ENCODE results near the gene CIDEB.
A peak's percentile ranks its signal among the peaks of the same experiment; 100 is the strongest.
"Not testable (repeated sequence)": the region's sequence is repeated elsewhere in the genome, so short reads cannot be mapped to it uniquely, and the experiment has no call there.

Gene CIDEB, protein sequence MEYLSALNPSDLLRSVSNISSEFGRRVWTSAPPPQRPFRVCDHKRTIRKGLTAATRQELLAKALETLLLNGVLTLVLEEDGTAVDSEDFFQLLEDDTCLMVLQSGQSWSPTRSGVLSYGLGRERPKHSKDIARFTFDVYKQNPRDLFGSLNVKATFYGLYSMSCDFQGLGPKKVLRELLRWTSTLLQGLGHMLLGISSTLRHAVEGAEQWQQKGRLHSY

DNA sequence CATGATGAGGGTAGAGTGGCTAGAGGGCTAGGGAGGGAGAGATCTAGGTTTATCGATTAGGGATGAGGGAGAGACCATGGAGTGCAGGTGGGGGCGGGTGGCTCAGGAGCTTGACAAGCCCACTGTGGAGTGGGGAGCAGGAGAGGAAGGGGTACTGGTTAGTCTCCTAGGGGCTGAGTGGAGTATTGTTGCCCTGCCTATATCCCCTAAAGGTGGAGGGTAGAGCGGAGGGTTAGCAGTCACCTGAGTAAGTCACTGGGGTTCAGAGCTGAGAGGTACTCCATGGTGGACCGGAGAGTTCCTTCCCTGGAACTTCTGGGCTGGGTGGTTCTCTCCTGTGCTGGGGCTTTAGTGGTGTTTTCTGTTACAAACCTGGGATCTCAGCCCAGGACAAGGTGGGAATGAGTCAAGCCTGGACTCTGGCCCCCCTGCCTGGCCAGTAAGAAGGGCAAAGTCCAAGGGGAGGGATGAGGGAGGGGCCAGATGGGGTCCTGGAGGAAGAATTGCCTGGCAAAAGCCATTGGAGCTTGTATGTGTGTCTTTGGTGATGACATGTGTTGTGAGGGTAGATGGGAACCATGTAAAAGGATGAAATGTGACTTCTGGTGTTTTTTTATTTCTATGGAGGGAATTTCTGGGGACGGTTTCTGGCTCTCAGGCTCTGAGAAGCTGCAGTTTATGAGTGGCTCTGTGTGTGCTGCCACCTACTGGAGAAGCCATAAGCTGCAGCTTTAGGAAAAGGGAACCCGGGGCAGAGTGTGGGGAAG lies at the start of gene CIDEB:
Gene CIDEB, minus strand, starts transcription at position 403 of the 767 bp plus-strand sequence. Its CDS starts 119 bp downstream, at position 284.
- peak; percentile 82 to 95 for DNase-seq

DNA sequence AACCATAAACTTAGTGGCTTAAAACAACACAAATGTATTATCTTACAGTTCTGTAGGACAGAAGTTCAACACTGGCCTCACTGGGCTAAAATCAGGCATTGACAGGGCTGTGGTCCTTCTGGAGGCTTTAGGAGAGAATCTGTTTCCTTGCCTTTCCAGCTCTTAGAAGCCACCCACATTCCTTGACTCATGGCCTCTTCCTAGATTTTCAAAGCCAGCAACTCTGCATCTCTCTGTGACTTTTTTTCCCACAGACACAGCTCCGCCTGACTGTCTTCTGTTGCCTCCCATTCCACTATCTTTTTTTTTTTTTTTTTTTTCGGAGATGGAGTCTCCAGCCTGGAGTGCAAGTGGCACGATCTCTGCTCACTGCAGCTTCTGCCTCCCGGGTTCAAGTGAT lies 48.4 kb upstream of the CIDEB start:
- DNase-seq, result no peak

DNA sequence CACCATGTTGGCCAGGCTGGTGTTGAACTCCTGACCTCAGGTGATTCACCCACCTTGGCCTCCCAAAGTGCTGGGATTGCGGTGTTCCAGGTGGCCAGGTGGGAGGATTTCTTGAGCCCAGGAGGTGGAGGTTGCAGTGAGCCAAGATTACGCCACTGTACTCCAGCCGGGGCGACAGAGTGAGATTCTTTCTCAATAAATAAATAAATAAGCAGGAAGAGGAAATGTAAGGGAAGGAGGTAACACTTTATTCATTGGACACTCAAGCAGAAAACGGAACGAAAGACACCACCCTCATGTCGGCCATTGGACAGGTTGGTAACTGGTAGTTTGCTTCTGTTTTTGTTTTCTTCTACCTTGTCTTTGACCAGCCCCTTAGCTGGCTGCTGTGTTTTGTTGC lies 47.2 kb upstream of the CIDEB start:
- DNase-seq, result no peak

DNA sequence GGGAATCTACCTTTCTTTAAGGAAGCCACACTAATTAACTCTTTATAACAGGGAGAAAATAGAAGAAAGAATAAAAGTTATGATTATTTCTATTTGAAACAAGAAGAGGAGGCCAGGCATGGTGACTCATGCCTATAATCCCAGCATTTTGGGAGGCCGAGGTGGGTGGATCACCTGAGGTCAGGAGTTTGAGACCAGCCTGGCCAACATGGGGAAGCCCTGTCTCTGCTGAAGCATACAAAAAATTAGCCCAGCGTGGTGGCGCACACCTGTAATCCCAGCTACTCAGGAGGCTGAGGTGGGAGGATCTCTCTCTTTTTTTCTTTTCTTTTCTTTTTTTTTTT lies 46.7 kb upstream of the CIDEB start:
- not testable (repeated sequence) for DNase-seq

DNA sequence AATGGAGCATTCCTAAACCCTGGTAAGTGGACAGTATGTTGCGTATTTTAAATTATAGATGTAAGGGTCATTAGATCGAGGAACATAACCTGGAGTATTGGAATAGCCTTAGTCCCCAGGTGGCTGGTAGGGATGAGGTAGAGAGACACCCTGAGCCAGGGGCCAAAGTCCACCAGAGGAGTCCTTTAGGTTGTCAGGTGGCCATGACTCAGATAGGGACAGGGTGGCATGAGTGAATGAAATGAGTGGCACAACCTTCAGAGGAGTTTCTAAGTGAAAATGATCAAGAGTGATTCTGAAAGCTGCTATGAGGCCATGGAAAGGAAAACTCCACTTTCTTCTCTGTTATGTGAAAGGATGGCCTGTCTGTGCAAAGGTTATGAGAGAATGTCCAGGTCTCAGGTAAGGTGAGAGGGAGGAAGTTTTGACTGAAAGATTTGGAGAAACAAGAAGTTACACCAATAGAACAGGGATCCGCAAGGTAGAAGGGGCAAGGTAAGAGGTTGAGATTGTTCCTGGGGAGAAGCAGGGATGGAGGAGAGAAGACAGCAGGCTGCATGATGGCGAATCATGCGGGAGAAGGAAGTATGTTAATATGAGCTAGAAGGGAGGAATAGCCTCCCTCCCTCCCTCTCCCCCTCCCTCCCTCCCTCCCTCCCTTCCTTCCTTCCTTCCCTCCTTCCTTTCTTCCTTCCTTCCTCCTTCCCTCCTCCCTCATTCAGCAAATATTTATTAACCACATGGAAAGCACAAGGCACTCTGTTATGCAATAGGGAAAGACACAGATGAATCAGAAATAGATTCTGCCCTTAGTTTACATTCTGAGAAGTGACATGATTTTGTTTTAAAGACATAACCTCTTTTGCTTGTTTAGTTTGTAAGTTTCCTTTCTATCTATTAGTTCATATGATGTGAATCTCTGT lies 46.0 kb upstream of the CIDEB start:
- DNase-seq, result peak; percentile 51 to 58

DNA sequence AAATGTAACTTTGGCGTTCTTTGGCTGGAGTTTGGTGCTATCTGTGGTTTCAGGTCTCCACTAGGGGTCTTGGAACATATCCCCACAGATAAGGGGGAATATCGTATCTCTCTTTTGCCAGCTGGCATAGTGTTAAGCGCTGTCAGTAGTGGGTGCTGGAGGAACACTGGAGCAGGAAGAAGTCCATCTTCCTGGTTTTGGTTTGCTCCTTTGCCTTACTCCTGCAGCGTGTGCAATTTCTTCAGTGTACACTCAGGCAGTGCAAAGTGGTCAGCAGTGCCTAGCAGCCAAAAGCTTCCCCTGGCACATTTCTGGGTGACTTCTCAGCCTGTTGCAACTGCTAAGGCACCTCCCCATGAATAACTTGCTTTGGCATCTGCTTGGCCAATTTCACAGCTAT lies 43.7 kb upstream of the CIDEB start:
- DNase-seq, result peak in 1 of 2 donors; percentile 25

DNA sequence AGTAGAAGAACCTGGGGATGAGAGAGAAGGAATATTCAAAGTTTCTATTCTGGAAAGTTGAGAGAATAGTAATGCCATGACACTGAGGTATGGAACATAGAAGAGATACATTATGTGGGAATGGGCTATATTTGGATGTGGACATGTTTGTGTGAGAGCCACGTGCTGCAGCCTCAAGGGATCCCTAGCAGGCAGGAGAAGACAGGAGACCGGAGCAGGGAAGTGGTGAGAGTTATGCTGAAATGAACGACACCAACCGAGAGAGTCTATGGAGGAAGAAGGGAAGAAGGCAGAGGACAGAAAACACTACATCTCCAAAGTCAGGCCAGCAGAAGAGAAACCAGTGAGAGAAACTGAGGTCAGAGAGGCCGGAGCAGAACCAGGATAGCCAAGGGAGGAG lies 42.0 kb upstream of the CIDEB start:
- no peak for DNase-seq

DNA sequence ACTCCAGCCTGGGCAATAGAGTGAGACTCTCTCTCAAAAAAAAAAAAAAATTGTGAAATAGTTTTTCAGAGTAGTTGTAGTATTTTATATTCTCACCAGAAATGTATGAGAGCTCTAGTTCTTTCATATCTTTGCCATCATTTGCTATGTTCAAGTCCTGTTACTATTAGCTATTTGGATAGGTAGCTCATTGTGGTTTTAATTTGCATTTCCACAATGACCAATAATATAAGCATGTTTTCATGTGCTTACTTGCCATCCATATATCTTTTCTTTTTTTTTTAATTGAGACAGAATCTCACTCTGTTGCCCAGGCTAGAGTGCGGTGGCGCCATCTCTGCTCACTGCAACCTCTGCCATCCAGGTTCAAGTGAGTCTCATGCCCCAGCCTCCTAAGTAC lies 40.4 kb upstream of the CIDEB start:
- DNase-seq, result no peak

DNA sequence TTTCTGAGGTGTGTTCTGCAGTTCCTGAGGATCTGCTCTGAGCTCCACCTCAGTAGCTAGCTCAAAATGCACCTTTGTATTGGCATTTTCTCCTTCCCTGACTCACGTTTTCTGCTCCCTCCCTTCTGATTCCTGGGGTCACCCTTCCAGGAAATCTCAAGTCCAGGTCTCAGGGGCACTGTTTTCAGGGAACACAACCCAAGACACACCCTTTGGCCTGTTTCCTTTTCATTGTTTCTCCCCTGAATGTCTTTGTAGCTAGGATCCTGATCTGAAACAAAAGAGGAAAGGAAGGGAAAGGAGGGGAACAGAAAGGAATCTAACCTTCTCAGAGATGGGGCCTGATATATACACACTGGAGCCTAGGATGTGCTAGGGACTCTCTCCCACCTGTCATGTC lies 39.4 kb upstream of the CIDEB start:
- DNase-seq, result no peak

DNA sequence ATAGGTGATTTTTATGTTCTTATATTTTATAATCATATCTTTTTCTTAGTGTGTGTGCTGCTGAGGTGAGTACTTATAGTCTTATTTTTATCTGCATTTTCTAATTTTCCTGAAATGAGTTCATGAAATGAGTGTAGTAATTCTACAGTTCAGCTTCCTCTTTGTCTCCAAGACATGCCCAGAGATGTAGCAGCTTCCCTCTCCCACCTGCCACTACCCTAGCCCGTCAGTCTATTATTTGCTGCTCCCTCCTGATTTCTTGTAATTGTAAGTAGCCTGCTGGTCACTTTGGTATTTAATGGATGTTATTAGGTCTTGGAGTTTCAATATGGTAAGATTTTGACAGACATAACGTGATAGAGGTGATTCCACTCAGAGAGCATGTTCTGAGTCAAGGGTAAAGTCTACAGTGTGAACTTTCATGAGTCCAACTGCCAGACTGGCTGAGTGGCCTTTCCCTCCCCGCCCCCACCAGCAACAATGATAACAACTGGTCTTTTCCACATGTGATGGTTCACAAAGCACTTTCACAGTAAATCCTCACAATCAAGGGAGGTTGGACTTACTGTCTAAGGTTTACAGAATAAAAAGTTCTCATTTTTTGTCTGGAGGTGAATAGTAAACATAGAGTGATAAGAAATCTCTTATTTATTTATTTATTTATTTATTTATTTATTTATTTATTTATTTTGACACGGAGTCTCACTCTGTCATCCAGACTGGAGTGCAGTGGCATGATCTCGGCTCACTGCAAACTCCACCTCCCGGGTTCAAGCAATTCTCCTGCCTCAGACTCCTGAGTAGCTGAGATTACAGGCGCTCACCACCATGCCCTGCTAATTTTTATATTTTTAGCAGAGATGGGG lies 36.3 kb upstream of the CIDEB start:
- DNase-seq, result no peak

DNA sequence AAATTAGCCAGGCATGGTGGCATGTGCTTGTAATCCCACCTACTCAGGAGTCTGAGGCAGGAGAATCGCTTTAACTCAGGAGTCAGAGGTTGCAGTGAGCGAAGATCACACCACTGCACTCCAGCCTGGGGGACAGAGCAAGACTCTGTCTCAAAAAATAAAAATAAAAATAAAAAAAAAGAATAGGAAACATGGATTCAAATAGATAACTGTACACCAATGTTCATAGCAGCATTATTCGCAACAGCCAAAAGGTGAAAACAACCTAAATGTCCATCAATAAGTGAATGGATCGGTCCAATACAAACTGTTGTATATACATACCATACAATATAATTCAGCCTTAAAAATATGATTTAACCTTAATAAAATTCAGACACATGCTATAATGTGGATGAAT lies 35.1 kb upstream of the CIDEB start:
- DNase-seq, result no peak

DNA sequence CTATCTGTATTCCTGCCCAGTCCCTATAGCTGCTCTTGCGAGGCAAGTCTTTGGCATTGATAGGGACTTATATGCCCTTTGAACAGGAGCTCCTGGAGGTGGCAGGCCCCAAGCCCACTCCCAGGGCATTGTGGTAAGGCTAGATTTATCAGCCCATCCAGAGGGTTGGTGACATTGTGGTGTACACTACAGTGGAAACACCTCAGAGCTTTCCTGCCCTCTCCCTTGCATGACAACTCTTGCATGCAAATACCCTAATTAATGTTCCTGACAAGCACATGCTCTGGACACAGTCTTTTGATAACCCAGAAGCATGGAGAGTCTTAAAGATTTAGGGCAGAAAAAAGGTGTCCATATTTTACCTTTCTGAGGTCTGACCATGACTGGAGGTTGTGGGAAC lies 32.8 kb upstream of the CIDEB start:
- DNase-seq, result no peak

DNA sequence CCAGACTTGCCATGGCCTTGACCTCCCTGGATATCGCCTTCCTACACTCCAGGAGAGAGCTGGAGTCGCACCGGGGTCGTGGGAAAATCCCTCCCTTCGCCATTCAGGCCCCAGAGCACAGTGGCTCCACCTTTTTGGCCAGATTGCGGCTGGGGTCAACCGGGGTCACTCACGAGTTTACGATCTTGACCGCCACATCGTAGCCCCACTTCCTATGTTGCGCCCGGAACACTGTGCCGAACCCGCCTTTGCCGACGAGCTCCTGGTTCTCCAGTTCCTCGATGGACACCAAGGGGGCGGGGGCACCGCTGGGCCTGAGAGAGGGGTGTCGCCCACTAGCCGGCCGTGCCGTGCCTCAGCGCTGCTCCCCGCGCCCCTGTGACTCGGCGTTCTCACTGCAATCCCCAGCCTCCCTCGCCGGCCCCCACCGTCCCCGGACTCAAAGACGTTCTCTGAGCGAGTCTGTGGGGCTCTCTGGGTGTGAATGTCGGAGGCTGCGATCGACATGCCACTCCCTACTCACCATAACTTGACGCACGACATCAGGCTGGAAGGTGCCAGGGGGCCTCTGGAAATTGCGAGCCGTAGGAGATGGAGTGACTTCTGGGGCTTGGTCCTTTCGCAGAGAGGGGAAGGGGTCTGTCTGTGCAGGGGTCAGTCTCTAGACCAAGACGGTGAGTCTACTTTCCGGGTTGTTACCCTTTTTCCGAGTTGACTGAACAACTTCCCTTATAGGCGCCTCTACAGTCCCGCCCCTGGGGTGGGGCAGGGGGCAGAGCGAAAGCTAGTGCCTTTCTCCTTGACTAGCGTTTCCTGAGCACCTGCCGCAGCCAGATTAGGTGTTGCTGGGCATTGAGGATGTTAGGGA lies 31.7 kb upstream of the CIDEB start, which contains the start of gene RIPK3:
Gene RIPK3, minus strand, starts transcription at position 708 of the 868 bp plus-strand sequence. Its CDS starts 165 bp downstream, at position 543.
- DNase-seq, result peak; percentile 50 to 71

DNA sequence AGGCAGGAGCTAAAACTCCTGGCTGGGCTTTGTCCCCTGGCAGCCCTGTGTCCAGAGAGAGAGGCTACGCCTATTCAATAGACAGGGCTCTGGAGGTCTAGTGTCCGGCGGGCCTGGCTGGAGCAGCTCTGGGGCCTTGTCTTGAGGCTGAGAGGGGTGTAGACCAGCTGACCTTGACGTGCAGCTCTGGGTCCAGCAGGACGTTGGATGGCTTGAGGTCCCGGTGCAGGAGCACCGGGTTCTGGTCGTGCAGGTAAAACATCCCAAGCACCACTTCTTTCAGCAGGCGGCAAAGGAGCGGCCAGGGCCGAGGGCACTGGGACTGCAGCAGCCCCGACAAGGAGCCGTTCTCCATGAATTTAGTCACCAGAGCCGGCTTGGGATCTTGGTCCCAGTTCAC lies 31.1 kb upstream of the CIDEB start:
- no peak for DNase-seq

DNA sequence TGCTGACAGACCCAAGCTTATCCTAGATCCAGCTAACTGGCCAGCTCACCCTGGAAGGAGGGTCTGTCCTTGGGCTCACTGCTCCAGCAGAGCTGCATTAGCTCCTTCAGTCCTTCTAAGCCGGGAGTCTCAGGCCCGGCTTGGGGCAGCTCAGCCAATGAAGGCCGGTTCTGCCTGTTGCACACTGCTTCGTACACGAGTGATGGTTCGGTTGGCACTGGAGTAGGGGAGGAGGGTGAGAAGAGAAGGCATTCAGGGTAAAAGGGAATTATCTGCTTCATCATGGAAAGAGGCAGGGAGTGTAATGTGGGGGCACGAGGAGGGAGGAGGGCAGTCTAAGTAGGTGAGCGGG lies 30.0 kb upstream of the CIDEB start:
- DNase-seq, result no peak

DNA sequence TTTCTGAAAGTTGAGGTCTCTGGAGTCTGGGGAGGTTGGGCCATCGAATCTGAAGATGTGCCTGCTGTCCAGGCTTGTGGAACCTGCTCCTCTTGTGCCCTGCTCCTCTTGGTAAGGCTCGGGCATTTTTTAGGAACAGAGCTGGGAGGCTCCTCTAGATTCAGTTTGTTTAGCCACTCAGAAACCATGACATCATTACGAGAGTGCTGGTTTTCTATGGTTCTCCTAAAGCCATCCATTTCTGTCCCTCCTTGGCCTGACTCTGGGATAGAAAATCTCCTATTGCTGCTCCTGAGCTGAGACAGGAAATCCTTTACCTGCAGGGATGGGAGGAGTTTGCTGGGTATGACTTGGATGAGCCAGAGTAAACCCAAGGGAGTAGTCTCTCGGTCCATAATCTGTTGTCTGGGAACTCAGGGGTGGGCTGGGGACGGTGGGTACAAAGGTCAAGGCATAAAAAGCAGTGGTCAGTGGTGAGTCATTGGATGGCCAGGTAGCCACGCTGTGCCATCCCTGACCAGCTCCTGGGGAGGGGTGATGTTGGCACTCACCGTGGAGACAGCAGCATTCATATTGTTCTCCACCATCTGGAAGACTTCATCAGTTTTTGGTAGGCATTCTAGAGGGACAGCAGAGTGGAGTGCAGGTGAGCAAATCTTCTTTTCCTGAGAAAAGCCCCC lies 29.5 kb upstream of the CIDEB start:
- DNase-seq, result no peak

DNA sequence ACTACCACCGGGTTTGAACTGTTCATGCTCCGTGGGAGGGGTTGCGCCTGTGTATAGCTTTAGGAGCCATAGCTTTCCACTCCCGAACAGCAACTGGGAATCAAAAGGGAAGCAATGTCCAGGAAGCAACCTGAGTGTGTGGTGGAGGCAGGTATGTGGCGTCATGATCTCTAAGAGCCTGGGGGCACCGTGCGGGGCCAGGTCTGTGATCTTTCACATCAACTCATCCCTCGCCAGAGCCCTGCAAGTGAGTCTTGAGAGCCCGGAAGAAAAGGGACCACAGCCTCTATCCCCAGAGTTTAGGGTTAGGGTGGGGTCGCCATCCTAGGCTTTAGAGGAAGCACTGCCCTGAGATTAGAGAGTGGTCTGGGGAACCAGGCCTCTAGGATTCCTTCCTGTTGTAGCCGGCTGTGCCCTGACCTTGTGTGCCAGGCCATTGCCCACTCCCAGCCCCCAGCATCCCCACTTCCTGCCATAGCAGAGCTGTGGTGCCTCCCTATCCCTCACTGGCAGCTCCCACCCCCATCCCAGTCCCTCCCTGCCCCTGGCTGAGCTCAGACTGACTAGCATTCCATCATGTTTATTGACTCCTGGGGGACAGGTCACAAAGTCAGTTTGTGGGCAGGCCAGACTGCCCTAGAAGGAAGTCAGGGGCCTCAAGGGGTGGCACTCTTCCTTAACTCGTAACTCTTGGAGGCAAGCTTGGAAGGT lies 27.8 kb upstream of the CIDEB start:
- no peak for DNase-seq

DNA sequence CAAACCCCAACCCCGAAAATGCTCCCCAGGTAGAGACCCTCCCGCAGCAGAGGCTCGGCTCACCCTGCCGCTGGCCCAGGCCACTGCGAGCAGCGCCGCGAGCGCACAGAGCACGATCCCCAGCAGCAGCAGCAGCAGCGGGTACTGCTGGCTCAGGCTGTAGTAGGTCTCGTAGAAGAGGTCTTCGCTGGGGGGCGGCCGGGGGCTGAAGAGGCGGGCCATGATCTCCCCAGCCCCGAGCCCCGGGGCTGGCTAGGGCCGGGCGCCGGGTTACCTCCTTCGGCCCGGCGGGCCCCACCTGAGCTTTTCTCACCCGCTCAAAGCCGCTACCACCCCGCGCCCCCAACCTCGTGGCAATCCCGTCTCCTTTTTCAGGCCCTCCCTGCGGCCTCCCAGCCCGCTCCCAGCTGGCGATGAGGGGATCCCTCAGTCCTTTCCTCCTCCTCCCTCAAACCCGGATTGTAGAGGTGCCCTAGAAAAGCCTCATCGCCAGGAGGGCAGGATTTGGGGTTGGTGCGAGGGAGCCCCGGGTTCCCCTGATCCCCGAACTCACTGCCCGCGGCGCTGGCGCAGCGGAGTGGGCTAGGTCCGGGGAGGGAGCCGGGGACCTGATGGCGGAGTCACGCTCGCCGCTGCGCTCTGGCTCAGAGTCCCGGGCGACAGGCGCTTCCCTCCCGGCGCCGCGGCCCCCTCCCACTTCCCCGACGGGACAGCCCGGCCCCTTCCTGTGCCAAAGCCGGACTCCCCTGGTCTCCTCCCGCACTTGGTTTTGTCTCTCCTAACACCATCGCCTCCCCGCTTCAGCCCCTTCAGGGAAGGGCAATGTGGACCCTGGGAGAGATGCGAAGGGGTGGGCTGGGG lies 26.9 kb upstream of the CIDEB start, which contains the start of gene ADCY4:
Gene ADCY4, minus strand, starts transcription at position 641 of the 861 bp plus-strand sequence. Its CDS starts 419 bp downstream, at position 222.
- no peak for DNase-seq
